IMR-90 (cell line): ENCODE measurements around the gene REV3L. TPM values are rescaled to one million over a fixed set of nuclear protein-coding genes. Genes with fewer than 3 reads are reported as not detected.

Source experiments
- ATAC-seq: fragments of 200-7000 bp; cut with Tn5 transposase; 2 replicates; pipeline ENCODE4 v1.9.1; 2020; ENCODE audit warnings: low read depth, mild to moderate bottlenecking, moderate library complexity
- BruUV-seq: library from RNA; stranded (reverse); fragments of 400-500 nt; replicated peaks from 2 replicates; lab custom pipeline; 2021; lab: Mats Ljungman, UMichigan
- CTCF ChIA-PET: fragments of 300-600 bp; formaldehyde crosslinking; extraction: SDS; loops from one replicate; lab custom pipeline; 2021; ENCODE audit warnings: antibody characterized with exemption; lab: Yijun Ruan, JAX
- POLR2A ChIA-PET: fragments of 300-600 bp; sonication (Branson Sonifier 250); formaldehyde crosslinking; loops from one replicate; lab custom pipeline; 2022; ENCODE audit warnings: antibody characterized with exemption; ENCODE audit not compliant: unreplicated experiment; lab: Charles Lee
- DNase-seq: peaks from one replicate; pipeline ENCODE4 v3.0.0; 2013
- H2AFZ ChIP-seq: replicated peaks from 2 replicates; pipeline ENCODE3; 2013; ENCODE audit warnings: low read length, mild to moderate bottlenecking; ENCODE audit not compliant: poor library complexity
- H2AK5ac ChIP-seq: 2 replicates; pipeline ENCODE4 v1.6.1; 2013; ENCODE audit warnings: low read depth, low read length, inconsistent platforms
- H2AK9ac ChIP-seq: replicated peaks from 2 replicates; pipeline ENCODE3; 2013; ENCODE audit warnings: mild to moderate bottlenecking, low read depth, low read length, moderate library complexity; ENCODE audit not compliant: poor library complexity
- H2BK120ac ChIP-seq: 2 replicates; pipeline ENCODE4 v1.6.1; 2013; ENCODE audit warnings: low read depth, low read length, inconsistent platforms
- H2BK15ac ChIP-seq: 3 replicates; pipeline ENCODE4 v1.6.1; 2013; ENCODE audit warnings: low read depth, low read length, inconsistent platforms
- H2BK20ac ChIP-seq: 2 replicates; pipeline ENCODE4 v1.6.1; 2013; ENCODE audit warnings: low read depth, mild to moderate bottlenecking, inconsistent platforms, low read length, moderate library complexity
- H2BK5ac ChIP-seq: 2 replicates; pipeline ENCODE4 v1.6.1; 2013; ENCODE audit warnings: mild to moderate bottlenecking, low read depth, low read length, inconsistent platforms; ENCODE audit not compliant: poor library complexity, severe bottlenecking
- H3K14ac ChIP-seq: replicated peaks from 2 replicates; pipeline ENCODE4 v1.6.1; 2013; ENCODE audit warnings: low read depth, low read length, inconsistent platforms
- H3K18ac ChIP-seq: 2 replicates; pipeline ENCODE4 v1.6.1; 2013; ENCODE audit warnings: low read depth, low read length, control low read depth
- H3K23ac ChIP-seq: 2 replicates; pipeline ENCODE4 v1.6.1; 2013; ENCODE audit warnings: low read depth, low read length, inconsistent platforms
- H3K27ac ChIP-seq: 2 replicates; pipeline ENCODE4 v1.5.1; 2013; ENCODE audit warnings: mild to moderate bottlenecking, control low read depth, low read length; ENCODE audit not compliant: insufficient read depth
- H3K27me3 ChIP-seq: 2 replicates; pipeline ENCODE4 v1.6.1; 2013; ENCODE audit warnings: low read length; ENCODE audit not compliant: control insufficient read depth, insufficient read depth
- H3K36me3 ChIP-seq: 2 replicates; pipeline ENCODE4 v1.6.1; 2013; ENCODE audit warnings: low read length, mixed read lengths; ENCODE audit not compliant: control insufficient read depth, insufficient read depth
- H3K4ac ChIP-seq: 2 replicates; pipeline ENCODE4 v1.6.1; 2013; ENCODE audit warnings: low read depth, low read length, inconsistent platforms
- H3K4me1 ChIP-seq: 2 replicates; pipeline ENCODE4 v1.6.1; 2013; ENCODE audit warnings: low read length, mixed read lengths; ENCODE audit not compliant: control insufficient read depth, insufficient read depth
- H3K4me2 ChIP-seq: 2 replicates; pipeline ENCODE4 v1.6.1; 2013; ENCODE audit warnings: low read depth, mild to moderate bottlenecking, control low read depth, low read length, moderate library complexity
- H3K4me3 ChIP-seq: 2 replicates; pipeline ENCODE4 v1.5.1; 2013; ENCODE audit warnings: low read depth, mild to moderate bottlenecking, control low read depth, low read length, moderate library complexity; ENCODE audit not compliant: insufficient read depth
- H3K56ac ChIP-seq: 2 replicates; pipeline ENCODE4 v1.6.1; 2013; ENCODE audit warnings: low read length, inconsistent platforms; ENCODE audit not compliant: insufficient read depth; ENCODE audit errors: extremely low read depth
- H3K79me1 ChIP-seq, 2 experiments: 2 replicates each; pipeline ENCODE4 v1.6.1; 2013; ENCODE audit warnings: low read length in 2 of 2, inconsistent platforms in 1 of 2, low read depth in 1 of 2
- H3K9ac ChIP-seq: 2 replicates; pipeline ENCODE4 v1.6.1; 2013; ENCODE audit warnings: low read depth, low read length, control low read depth
- H3K9me1 ChIP-seq: 2 replicates; pipeline ENCODE4 v1.6.1; 2013; ENCODE audit warnings: low read length, inconsistent platforms; ENCODE audit not compliant: insufficient read depth
- H3K9me3 ChIP-seq: 2 replicates; pipeline ENCODE4 v1.6.1; 2013; ENCODE audit warnings: low read length; ENCODE audit not compliant: control insufficient read depth, insufficient read depth
- H4K20me1 ChIP-seq: 2 replicates; pipeline ENCODE4 v1.6.1; 2013; ENCODE audit warnings: low read length, inconsistent platforms; ENCODE audit not compliant: insufficient read depth
- H4K5ac ChIP-seq: 2 replicates; pipeline ENCODE4 v1.6.1; 2013; ENCODE audit warnings: mild to moderate bottlenecking, low read depth, low read length, control low read depth
- H4K8ac ChIP-seq, 2 experiments: 2 replicates each; pipeline ENCODE4 v1.6.1; 2013; ENCODE audit warnings: low read depth in 2 of 2, low read length in 2 of 2, control low read depth in 1 of 2, inconsistent platforms in 1 of 2
- H4K91ac ChIP-seq: 2 replicates; pipeline ENCODE4 v1.6.1; 2013; ENCODE audit warnings: low read depth, low read length, inconsistent platforms; ENCODE audit not compliant: insufficient read depth
- BHLHE40 ChIP-seq: fragments of 150-350 bp; IDR thresholded peaks from 2 replicates; pipeline ENCODE4 v1.6.1; 2016; ENCODE audit warnings: mild to moderate bottlenecking, low read depth, low read length
- CHD1 ChIP-seq: IDR thresholded peaks from 2 replicates; pipeline ENCODE4 v1.6.1; 2012; ENCODE audit warnings: low read depth, low read length, improper control_type of control experiment
- FOS ChIP-seq: fragments of 150-350 bp; IDR thresholded peaks from 2 replicates; pipeline ENCODE4 v1.6.1; 2016; ENCODE audit warnings: low read depth, low read length
- MAFK ChIP-seq: IDR thresholded peaks from 2 replicates; pipeline ENCODE4 v1.6.1; 2012; ENCODE audit warnings: low read depth, low read length, improper control_type of control experiment
- MAZ ChIP-seq: IDR thresholded peaks from 2 replicates; pipeline ENCODE4 v1.6.1; 2012; ENCODE audit warnings: low read depth, mild to moderate bottlenecking, low read length, improper control_type of control experiment, moderate library complexity, borderline replicate concordance
- MXI1 ChIP-seq: IDR thresholded peaks from 2 replicates; pipeline ENCODE4 v1.6.1; 2012; ENCODE audit warnings: low read depth, mild to moderate bottlenecking, low read length, moderate library complexity, borderline replicate concordance
- NFE2L2 ChIP-seq: fragments of 150-350 bp; IDR thresholded peaks from 2 replicates; pipeline ENCODE4 v1.6.1; 2016; ENCODE audit warnings: low read depth, mild to moderate bottlenecking, low read length
- POLR2A ChIP-seq: IDR thresholded peaks from 2 replicates; pipeline ENCODE4 v1.6.1; 2012; ENCODE audit warnings: mild to moderate bottlenecking, low read depth, low read length
- RAD21 ChIP-seq: IDR thresholded peaks from 2 replicates; pipeline ENCODE4 v1.6.1; 2012; ENCODE audit warnings: low read length, improper control_type of control experiment
- RCOR1 ChIP-seq: IDR thresholded peaks from 2 replicates; pipeline ENCODE4 v1.6.1; 2012; ENCODE audit warnings: mild to moderate bottlenecking, low read length, improper control_type of control experiment; ENCODE audit not compliant: insufficient replicate concordance
- RFX5 ChIP-seq: IDR thresholded peaks from 2 replicates; pipeline ENCODE4 v1.8.0; 2012; ENCODE audit warnings: low read depth, mild to moderate bottlenecking, low read length, moderate library complexity
- SMC3 ChIP-seq: fragments of 150-350 bp; IDR thresholded peaks from 2 replicates; pipeline ENCODE4 v1.6.1; 2016; ENCODE audit warnings: low read depth, mild to moderate bottlenecking, antibody characterized with exemption, low read length, moderate library complexity
- WGBS, 2 experiments: methylation state at CpG; one replicate each; pipeline versions ENCODE4 v1.1.5 to v1.1.7; 2013; ENCODE audit warnings: missing lambda C conversion rate in 2 of 2; ENCODE audit not compliant: insufficient read length in 1 of 2; ENCODE audit errors: extremely low coverage in 2 of 2; 5-methylcytosine and 5-hydroxymethylcytosine counted together
- dilution Hi-C: fragments of 300-500 bp; cut with HindIII; formaldehyde crosslinking; loops from one replicate; pipeline ENCODE4 v1.14.3; 2018; ENCODE audit warnings: low sequenced_read_pairs; ENCODE audit not compliant: unreplicated experiment
- in situ Hi-C: fragments of 300-500 bp; cut with MboI; formaldehyde crosslinking; loops from 3 replicates; pipeline ENCODE4 v1.14.3; 2019; ENCODE audit warnings: low sequenced_read_pairs, inconsistent platforms, mixed read lengths
- intact Hi-C: fragments of 100-400 bp; cut with micrococcal nuclease; formaldehyde crosslinking; loops from 2 replicates; pipeline ENCODE4 v1.10.0; 2022
- polyA plus RNA-seq, 3 experiments: library from polyadenylated mRNA; depleted of rRNA; stranded (reverse); fragments of >200 nt; gene quantifications; 2 replicates each; pipeline ENCODE4 v1.2.3, GENCODE V29; 2012; ENCODE audit warnings: low replicate concordance in 1 of 3
- total RNA-seq: library from RNA; depleted of rRNA; stranded (reverse); fragments of >200 nt; gene quantifications from 2 replicates; pipeline ENCODE4 v1.2.3, GENCODE V29; 2012
- TF ChIP-seq, protein P1 (sequence below): fragments of 150-350 bp; IDR thresholded peaks from 2 replicates; pipeline ENCODE4 v1.6.1; 2016; ENCODE audit warnings: low read depth, mild to moderate bottlenecking, low read length, moderate library complexity, borderline replicate concordance
- TF ChIP-seq, protein P2 (sequence below): fragments of 150-350 bp; IDR thresholded peaks from 2 replicates; pipeline ENCODE4 v1.6.1; 2017; ENCODE audit warnings: mild to moderate bottlenecking, antibody characterized with exemption, low read length, low read depth

Gene REV3L
- total and polyA plus RNA-seq, 2 of the 4 experiments (the other 2 are of a cell fraction), result 7.4 to 15.4 TPM

DNA sequence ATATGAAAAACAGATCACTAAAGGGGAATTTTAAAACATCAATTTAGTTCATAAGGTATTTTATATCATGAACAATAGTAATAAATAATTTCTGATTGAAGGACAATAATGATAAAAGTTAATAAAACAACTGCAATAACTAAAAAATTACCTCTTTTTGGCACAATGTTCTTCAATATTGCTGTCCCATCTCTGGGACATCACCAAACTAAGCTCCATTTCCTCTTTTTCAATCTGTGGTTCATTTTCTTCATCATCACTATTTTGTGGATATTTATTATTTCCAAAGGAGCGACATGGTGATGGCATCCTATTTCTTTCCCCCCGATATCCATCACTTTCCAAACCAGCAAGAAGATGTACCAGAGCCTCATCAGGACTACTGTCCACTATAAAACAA is 103.2 kb downstream of the REV3L start:
- H3K9ac ChIP-seq, result no peak overlapping the region
- no peak for TF ChIP-seq CHD1
- no peak for TF ChIP-seq FOS
- no peak for TF ChIP-seq NFE2L2
- TF ChIP-seq, protein P1, sequence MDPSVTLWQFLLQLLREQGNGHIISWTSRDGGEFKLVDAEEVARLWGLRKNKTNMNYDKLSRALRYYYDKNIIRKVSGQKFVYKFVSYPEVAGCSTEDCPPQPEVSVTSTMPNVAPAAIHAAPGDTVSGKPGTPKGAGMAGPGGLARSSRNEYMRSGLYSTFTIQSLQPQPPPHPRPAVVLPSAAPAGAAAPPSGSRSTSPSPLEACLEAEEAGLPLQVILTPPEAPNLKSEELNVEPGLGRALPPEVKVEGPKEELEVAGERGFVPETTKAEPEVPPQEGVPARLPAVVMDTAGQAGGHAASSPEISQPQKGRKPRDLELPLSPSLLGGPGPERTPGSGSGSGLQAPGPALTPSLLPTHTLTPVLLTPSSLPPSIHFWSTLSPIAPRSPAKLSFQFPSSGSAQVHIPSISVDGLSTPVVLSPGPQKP, result no peak
- TF ChIP-seq, protein P2, sequence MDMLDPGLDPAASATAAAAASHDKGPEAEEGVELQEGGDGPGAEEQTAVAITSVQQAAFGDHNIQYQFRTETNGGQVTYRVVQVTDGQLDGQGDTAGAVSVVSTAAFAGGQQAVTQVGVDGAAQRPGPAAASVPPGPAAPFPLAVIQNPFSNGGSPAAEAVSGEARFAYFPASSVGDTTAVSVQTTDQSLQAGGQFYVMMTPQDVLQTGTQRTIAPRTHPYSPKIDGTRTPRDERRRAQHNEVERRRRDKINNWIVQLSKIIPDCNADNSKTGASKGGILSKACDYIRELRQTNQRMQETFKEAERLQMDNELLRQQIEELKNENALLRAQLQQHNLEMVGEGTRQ, result no peak
- TF ChIP-seq RFX5, result no peak
- TF ChIP-seq RAD21, result no peak
- no peak for TF ChIP-seq MAZ
- no peak for TF ChIP-seq BHLHE40
- no peak for TF ChIP-seq SMC3
- TF ChIP-seq RCOR1, result no peak
- TF ChIP-seq MAFK, result no peak
- TF ChIP-seq POLR2A, result no peak
- TF ChIP-seq MXI1, result no peak
- H4K5ac ChIP-seq, result no peak overlapping the region
- H3K27ac ChIP-seq, result no peak overlapping the region
- H2BK120ac ChIP-seq, result no peak overlapping the region
- H4K8ac ChIP-seq, result no peak overlapping the region
- intact Hi-C loops (no loop called here), in situ Hi-C loops (no loop called here), dilution Hi-C loops (no loop called here)
- WGBS, 2 experiments, result 100% methylated on average over 1 of the region's 2 CpGs; no CpG with 5 or more reads in 1 of the 2 experiments
- no peak overlapping the region for H3K23ac ChIP-seq
- no peak overlapping the region for H3K18ac ChIP-seq
- H3K4me3 ChIP-seq, result no peak overlapping the region
- H3K79me1 ChIP-seq, result peaks cover 5 to 11% of the 10 kb centered on the region in 2 experiments; a peak in 3 of 4 replicates
- H4K20me1 ChIP-seq, result no peaks in the 10 kb centered on the region
- no peak overlapping the region for H3K56ac ChIP-seq
- peaks cover 29% of the 10 kb centered on the region for H3K36me3 ChIP-seq
- no TSS peak for BruUV-seq
- H3K14ac ChIP-seq, result no peak overlapping the region
- H3K9me3 ChIP-seq, result no peaks in the 10 kb centered on the region
- no peak overlapping the region for H2BK5ac ChIP-seq
- H3K4me2 ChIP-seq, result no peak overlapping the region
- no peaks in the 10 kb centered on the region; the same call in 1 of the 2 replicates for H3K4me1 ChIP-seq
- H3K9me1 ChIP-seq, result peaks cover 7% of the 10 kb centered on the region; the same call in 1 of the 2 replicates
- no peak overlapping the region for H3K4ac ChIP-seq
- ATAC-seq, result no peak
- no peaks in the 10 kb centered on the region for H3K27me3 ChIP-seq
- no peak overlapping the region for H2BK15ac ChIP-seq
- H2AK5ac ChIP-seq, result no peak overlapping the region
- no peak overlapping the region for H2BK20ac ChIP-seq
- H4K91ac ChIP-seq, result no peak overlapping the region
- no peak overlapping the region for H2AK9ac ChIP-seq
- ChIA-PET CTCF (no interaction called here), POLR2A (no interaction called here)
- no peak for DNase-seq
- no peak overlapping the region for H2AFZ ChIP-seq
